GM20431 (cell line): ENCODE data around the gene ZNF134.

Experiments used
- in situ Hi-C: fragments of 300-500 bp; cut with MseI, MboI; formaldehyde crosslinking; loops from one replicate; pipeline ENCODE4 v1.15.0; 2020; ENCODE audit warnings: low sequenced_read_pairs; ENCODE audit not compliant: unreplicated experiment

Gene ZNF134

DNA sequence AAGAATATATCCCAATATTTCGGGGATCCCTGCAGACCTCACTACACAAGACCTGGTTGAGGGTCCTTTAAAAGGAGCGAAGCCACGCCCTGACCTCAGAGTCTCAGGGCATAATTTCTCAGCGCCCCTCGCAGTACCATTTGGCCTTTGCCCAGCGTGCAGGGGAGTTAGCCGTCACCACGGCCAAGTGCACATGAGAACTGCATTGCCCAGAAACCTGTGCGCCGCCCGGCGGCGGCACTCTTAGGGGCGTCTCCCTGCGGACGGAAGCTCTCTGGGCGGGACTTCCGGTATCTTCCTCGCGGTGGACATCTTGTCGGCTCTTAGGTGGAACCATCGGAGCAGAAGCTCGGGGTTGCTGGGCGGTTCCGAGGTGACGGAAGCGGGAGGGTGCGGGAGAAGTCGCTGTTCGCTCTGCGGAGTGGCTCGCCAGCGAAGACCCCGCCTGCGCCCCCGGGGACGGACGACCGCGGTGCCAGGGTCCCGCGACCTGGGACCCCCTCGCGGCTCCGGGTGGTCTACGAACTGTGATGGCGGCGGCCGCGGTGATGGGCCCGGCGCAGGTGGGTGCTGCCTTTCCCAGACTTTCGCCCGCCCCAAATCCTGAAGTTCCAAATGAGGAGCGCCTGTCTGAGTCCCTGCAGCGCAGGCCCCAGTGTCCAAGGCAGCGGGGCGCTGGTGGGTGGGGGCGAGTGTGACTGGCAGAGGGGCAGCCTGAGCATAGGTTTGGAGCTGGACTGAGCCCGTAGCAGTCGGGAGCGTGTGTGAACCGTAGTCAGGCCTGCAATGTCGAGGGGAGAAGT, at the start of gene ZNF134:
Gene ZNF134 (plus strand): TSS at position 302 of the 803 bp plus-strand sequence. CDS start 5,227 bp downstream, outside the sequence.
- in situ Hi-C loops = no loop called here

DNA sequence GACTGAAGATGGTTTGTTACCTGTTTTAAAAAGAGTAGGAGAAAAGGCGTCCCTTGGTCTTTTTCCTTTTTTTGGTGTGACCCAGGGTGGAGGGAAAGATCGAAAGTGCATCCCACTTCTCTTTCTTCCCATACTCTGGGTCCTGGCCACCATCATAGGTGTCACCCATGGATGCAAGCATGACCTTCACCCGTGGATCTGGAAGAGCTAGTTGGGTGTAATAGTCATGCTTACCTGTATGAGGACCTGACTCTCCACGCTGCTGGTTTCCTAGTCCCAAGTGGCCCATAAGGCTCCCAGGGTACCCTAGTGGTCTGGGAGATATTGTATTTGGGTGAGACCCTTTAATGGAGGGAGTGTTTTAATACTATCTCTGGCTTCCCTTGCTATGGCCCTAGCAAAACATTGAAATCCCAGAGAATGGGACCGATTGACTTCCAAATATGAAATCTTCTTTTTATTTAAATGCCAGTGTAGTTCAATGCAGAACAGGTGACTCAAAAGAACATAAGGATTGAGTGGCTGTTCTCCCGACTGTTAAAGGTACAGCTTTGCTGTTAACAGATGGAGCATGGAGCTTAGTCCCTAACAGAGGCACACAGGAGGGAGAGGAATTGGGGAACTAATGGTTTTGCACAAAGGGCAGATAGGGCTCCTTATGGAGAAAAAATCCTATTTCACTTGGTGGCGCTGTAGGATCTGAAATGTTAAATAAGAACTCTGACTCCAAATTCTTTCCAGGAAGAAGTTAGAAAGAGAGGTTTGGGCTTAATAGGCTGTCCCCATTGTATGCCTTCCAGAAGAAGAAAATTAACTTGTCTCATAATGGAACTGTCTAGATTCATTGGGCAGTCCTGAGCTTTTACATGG, 47.4 kb upstream of the ZNF134 start:
- in situ Hi-C loops = no loop called here

DNA sequence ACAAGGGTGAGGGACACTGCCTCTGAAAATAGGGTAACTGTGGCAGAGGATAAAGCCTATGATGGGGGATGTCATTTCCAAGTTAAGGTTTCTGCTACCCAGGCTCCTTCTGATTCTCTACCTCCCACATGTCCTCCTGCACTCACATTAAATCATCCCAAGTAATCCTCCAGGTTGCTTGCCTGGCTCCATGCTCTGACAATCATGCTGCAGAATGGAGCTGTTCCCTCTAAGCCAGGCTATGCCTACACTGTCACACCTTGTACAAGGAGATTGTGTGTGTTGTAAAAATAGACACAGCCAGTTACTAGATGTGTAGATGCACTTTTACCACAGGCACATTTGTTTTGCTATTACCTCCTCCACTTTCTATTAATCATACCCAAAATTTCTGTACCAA, 43.3 kb upstream of the ZNF134 start:
- in situ Hi-C loops = no loop called here

DNA sequence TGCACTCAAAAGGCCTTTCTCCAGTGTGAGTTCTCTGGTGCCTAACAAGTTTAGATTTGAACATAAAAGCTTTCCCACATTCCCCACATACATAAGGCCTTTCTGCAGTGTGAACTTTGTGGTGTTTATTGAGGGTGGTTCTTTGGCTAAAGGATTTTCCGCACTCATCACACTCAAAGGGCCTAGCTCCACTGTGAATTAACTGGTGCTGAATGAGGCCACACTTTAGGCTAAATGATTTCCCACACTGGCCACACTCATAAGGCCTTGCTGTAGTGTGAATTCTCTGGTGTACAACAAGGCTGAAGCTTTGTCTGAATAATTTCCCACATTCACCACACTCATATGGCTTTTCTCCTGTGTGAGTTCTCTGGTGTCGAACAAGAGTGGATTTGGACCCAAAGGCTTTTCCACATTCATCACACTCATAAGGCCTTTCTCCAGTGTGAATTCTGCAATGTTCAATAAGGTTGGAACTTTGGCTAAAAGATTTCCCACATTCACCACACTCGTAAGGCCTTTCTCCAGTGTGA, 41.6 kb upstream of the ZNF134 start:
- in situ Hi-C loops = no loop called here

DNA sequence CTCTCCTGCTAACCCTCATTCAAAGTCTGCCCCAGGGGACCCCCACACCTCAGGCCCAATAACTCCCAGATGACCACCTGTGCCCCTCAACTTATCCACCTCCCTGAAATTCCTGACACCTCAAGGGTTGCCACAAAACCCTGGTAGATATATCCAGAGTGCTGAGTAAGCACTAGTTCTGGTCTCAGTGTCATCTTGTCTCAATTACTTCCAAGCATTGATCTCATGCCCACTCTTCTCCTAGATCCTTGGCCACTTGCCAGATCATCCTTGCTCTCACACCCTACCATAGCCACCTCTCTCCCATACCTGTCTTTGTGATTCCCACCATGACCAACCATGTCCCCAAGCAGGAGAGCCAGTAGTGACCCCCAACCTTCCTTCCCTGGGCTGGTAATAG, 37.4 kb upstream of the ZNF134 start:
- in situ Hi-C loops = no loop called here

DNA sequence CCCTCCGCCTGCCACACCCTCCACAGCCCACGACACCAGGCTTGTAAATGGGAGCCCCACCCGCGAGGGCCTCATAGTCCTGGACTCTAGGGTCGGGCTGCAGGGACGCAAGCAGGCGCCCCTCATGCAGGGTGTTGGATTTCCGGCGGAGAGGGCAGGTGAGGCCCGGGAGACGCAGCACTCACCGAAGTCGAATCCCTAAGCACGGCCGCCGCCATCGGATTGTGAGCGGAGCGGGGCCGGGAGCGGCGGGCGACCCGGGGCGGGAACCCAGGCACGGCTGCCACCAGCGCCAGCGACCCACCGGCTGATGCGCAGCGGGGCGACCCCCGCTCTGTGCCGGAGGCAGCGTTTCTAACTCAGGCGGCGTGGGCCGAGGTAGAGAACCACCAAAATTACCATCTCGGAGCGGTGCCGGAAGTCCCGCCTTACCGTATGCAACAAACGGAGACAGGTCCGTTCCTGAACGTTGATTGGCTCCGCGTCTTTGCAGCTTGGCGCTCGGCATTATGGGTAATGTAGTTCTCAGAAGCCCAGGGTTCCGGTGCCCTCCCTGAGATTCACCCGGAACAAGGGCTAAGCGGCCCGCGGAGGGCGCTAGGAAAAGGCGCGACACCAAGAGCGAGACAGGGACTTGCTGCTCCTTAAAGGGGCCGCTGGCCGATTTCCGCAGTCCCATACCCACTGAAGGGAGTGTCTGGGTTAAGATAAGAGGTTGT, 35.4 kb upstream of the ZNF134 start, which contains the start of gene ZNF416:
Gene ZNF416 (minus strand): TSS at position 425 of the 719 bp plus-strand sequence. CDS start 207 bp downstream, at position 218.
- in situ Hi-C loops = no loop called here

DNA sequence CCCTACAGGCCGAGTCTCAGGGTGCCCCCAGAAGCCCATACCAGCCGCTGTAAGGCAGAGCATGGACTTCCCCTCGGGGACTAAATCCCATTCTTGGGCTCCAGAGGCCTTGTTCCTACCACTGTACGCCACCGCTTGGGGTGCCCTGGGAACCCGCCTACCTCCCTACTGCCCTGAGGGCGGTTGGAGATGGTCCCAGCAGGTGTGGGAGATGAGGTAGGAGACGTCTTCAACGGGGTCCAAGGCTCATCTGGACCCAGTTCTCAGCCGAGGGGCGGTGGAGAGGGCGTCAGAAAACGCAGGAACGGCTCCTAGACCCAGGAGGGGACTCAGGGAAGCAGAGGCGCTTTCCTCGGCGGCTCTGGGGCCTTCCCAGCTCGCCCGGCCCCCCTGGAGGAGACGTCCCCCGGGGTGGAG, 30.9 kb upstream of the ZNF134 start:
- in situ Hi-C loops = no loop called here

DNA sequence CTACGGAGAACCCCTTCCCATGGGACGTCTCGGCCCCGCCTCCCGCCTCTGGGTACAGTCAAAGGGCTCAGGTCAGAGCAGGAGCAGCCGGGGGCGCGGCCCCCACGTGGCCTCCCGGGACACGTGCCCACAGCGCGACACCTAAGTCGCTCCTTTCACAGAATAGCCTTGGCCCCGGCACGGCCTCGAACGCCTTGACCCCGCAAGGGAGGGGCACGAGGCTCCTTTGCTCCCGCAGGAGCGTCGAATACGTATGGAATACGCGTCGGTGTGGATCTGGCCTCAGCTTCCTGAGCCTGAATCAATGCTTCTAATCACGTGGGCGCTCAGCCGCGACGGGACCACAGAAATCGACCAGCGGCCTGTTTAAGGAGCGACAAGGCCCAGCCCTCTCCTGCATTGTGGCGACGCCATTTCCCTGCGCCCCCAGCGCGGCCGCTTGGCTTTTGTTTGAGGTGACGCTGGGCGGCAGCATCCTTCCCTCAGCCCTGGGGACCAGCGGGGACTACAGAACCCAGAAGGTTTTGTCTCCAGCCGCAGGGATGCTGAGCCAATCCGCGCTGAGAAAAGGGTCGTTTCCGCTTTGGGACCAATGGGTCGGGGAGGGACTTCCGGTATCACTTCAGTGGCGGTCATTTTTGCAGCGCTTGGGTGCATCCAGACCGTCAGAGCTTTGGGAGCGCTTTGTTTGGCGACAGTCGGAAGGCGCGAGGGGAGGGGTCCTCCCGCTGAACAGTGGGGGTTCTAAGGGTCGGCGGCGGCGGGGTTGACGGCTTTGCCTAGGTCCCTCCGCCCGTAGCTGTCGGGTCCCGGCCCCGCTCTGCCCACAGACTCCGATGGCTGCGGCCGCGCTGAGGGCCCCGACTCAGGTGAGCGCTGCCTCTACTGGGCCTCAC, 30.3 kb upstream of the ZNF134 start, which contains the start of gene ZIK1:
Gene ZIK1 (plus strand): TSS at position 625 of the 896 bp plus-strand sequence. CDS start 212 bp downstream, at position 837.
- in situ Hi-C loops = no loop called here

DNA sequence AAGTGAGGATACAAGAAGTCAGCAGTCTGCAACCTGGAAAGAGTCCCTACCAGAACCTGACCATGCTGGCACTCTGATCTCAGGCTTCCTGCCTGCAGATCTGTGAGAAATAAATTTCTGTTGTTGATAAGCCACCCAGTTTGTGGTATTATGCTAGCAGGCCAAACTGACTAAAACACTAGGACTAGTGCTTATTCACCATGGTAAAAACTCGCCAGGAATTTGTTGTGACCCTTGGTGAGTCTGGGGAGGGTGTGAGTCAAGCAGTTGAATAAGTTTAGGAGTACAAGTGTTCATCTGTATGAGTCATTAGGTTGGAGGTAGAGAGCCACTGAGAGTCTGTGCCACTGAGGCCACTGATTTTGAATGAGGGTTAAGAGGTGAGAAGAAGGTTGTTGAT, 26.5 kb upstream of the ZNF134 start:
- in situ Hi-C loops = no loop called here

DNA sequence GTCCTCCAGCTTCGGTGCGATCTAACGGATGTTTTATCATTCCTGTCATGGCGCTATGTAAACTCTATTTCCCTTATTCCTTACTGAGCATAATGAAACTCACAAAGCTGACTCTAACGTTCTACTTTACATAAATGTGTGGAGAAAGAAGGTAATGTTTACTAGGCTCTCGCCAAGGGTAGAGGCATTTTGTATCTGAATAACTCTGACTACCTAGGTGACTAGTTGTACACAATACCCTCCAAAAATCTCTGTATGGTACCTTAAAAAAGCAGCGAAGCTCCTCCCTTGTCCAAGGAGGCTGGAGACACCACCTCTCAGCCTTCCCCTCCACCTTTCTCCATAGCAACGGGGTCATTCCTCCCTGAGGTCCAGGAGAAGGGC, 14.7 kb upstream of the ZNF134 start:
- in situ Hi-C loops = no loop called here

DNA sequence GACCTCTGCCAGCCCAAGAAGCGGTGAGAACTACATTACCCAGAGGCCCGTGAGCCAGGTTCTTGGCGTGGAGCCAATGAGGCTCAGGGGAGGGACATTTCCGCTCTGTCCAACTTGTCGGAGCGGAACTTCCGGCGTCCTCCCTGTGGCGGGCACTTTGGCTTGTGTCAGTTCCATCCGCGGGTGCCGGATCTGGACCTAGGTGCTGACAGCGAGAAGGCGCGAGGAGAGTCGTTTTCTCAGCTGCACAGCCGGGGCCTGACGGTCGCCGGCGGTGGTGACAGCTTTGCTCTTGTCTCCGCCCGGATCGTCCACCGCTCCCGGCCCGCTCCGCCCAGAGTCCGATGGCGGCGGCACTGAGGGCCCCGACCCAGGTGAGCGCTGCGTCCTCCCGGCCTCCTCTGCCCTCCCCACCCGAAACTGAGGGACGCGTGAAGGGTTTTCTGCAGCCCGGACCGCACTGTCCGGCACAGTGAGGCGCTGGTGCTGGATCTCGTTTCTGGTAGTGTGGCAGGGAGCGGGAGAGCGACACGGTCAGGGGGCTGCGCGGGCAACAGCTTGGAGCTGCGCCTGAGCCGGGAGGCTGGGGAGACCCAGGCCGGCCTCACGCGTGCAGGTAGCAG, 14.2 kb upstream of the ZNF134 start, which contains the start of gene ZNF530:
Gene ZNF530 (plus strand): TSS at position 125 of the 623 bp plus-strand sequence. CDS start 4,461 bp downstream, outside the sequence.
- in situ Hi-C loops = no loop called here

DNA sequence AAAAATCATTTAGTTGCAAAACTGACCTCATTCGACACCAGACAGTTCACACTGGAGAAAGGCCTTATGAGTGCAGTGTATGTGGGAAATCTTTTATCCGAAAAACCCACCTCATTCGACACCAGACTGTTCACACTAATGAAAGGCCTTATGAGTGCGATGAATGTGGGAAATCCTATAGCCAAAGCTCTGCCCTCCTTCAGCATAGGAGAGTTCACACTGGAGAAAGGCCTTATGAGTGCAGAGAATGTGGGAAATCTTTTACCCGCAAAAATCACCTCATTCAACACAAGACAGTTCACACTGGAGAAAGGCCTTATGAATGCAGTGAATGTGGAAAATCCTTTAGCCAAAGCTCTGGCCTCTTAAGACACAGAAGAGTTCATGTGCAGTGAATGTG, 7.1 kb upstream of the ZNF134 start:
- in situ Hi-C loops = no loop called here

DNA sequence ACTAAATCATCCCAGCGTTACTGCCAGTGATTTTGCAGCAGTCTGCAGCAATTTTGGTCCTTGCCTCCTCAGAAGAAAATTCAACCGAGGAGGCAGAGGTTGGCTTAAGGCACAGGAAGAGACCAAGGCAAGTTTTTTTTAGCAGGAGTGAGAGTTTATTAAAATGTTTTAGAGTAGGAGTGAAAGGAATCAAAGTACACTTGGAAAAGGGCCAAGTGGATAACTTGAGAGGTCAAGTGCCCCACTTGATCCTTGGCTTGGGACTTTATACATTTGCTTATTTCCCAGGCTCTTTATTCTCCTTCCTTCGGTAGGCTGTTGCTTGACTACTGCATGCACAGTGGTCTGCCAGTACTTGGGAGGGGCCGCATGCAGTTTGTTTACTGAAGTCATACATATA, 2.9 kb upstream of the ZNF134 start:
- in situ Hi-C loops = no loop called here

DNA sequence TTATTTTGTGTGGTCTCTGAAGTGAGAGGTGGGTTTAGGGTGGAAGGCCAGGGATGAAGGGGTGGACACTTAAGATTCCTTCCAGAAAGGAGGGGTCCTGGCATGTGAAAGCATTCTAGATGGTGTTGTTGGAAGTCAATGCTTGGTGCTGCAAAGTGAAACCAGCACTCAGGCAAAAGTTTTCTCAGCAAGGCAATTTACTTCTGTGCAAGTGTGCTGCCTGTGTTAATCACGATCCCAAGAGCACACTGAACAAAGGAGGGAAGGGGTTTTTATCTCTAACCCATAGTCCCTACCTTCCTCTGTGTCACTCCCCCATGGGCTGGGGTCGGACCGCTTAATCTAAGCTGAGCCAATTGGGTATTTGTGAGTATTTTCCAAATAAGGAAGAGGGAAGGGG, 1.3 kb downstream of the ZNF134 start:
- in situ Hi-C loops = no loop called here

DNA sequence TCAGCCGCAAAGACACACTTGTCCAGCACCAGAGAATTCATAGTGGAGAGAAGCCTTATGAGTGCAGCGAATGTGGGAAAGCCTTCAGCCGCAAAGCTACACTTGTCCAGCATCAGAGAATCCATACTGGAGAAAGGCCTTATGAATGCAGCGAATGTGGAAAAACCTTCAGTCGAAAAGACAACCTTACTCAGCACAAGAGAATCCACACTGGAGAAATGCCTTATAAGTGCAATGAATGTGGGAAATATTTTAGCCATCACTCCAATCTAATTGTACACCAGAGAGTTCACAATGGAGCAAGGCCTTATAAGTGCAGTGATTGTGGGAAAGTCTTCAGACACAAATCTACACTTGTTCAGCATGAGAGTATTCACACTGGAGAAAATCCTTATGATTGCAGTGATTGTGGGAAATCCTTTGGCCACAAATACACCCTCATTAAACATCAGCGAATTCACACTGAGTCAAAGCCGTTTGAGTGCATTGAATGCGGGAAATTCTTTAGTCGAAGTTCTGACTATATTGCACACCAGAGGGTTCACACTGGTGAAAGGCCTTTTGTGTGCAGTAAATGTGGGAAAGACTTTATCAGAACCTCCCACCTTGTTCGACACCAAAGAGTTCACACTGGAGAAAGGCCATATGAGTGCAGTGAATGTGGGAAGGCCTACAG, 6.8 kb downstream of the ZNF134 start:
- in situ Hi-C loops = no loop called here

DNA sequence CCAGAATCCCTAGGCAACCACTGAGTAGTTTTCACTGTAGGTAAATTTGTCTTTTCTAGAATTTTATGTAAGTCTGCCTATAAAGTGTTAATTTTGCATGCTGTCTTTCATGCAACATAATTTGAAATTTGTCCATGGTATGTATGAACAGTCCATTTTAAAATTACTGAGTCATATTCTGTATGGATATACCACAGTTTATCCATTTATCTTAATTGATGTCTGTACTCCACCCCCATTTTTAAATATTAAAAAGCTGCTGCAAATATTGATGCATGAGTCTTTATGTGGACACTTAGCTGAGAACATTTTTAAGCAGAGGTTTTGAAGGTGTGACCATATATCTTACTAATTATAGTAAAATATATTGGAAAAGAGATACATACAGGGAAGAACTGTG, 9.0 kb downstream of the ZNF134 start:
- in situ Hi-C loops = no loop called here

DNA sequence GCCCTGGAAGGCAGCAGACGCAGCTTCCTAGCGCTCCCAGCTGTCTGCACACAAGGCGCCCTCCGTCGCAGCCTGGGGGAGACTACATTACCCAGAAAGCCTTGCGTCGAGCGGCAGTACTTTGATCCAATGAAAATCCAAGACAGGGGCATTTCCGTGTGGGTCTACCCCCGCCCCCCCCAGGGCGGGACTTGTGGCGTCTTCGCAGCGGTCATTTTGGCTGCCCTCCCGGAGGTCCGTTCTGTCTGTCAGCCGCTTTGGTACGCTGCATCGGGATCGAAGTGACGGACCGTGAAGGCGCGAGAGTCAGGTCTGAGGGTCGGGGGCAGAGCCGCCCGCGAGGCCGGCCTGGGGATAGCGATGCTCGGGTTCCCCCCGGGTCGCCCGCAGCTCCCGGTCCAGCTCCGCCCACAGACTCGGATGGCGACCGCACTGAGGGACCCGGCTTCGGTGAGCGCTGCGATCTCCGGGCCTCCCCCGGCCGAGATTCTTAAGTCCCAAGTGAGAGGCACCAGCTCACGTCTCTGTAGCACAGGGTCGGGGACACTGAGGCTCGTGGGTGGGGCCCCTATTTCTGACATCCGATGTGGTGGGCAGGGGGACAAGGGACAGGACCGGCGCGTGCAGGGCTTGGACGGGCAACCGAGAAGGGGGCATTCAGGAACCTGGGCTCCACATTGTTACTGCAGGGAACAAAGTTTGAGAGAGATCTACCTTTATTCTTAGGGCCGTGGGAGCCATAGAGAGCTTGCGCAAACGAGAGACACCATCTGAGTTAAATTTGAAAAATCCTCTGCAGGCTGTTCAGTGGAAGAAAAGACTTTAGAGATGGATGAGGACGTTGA, 19.2 kb downstream of the ZNF134 start, which contains the start of gene ZNF211:
Gene ZNF211 (plus strand): TSS at position 182 of the 845 bp plus-strand sequence. CDS start 179 bp downstream, at position 361.
- in situ Hi-C loops = no loop called here
